NCI-H1436 (cell line): ENCODE measurements around the gene MATN4.

Source experiments
- DNase-seq: peaks from one replicate; lab custom pipeline; 2025; lab: John Stamatoyannopoulos, UW

The MATN4 gene

DNA sequence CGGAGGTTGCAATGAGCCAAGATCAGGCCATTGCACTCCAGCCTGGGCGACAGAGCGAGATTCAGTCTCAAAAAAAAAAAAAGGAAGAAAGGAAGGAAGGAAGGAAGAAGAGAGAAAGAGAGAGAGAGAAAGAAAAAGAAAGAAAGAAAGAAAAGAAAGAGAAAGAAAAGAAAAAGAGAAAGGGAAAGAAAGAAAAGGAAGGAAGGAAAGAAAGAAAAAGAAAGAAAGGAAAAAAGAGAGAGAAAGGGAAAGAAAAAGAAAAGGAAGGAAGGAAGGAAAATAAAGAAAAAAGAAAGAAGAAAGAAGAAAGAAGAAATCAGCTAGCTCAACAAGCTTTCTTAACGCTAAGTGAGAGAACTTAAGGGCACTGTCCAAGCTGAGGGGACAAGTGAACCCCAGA, 7.6 kb upstream of the MATN4 start:
- no peak for DNase-seq

DNA sequence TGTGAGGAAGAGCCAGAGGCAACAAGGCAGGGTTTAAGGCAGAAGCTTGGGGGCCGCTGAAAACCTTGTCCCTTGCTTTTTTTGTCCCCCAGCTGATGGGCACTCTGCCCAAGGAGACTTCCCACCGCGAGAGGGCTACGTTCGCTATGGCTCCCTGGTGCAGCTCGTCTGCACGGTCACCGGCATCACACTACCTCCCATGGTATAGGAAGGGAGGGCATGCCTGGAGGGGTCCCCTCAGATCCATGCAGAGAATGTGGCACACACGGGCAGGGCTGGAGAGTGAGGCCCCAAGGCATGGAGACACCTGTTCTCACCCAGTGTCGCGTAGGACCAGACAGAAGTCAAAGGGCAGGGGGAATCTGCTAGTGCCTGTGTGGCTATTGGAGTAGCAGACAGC, 5.8 kb upstream of the MATN4 start:
- no peak for DNase-seq

DNA sequence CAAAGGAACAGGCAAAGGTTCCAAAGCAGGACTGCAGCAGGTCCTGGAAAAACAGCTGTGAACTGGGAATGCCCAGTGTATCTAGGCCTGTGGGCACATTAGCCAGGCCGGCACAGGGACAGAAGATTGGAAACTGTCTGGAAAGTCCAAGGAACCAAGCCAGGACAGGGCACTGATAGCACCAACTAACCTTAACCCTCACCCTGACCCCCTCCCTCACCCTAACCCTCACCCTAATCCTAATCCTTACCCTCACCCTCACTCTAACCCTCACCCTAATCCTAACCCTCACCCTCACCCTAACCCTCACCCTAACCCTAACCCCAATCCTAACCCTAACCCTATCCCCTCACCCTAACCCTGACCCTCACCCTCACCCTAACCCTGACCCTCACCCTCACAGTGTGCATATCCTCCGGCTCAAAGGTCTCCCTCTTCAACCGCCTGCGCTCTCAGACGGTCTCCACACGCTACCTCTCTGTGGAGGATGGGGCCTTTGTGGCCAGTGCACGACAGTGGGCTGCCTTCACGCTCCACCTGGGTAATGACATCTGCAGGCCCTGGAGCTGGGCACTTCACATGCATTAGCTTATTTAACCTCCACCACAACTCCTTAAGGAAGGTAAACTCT, 5.1 kb upstream of the MATN4 start:
- DNase-seq = no peak

DNA sequence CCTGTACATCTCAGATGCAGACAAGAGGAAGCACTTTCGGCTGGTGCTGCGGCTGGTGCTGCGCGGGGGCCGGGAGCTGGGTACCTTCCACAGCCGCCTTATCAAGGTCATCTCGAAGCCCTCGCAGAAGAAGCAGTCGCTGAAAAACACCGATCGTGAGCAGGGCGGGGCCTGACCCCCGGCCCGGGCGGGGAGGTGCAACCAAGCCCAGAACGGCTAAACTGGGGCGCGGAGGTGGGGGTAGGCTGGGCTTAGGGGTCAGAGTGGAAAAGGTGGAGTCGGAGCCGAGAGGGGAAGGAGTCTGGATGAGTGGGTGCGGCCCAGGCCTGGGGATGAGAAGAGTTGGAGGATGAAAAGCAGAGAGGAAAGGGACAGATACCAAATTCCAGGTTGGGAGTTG, 4.1 kb upstream of the MATN4 start:
- no peak for DNase-seq

DNA sequence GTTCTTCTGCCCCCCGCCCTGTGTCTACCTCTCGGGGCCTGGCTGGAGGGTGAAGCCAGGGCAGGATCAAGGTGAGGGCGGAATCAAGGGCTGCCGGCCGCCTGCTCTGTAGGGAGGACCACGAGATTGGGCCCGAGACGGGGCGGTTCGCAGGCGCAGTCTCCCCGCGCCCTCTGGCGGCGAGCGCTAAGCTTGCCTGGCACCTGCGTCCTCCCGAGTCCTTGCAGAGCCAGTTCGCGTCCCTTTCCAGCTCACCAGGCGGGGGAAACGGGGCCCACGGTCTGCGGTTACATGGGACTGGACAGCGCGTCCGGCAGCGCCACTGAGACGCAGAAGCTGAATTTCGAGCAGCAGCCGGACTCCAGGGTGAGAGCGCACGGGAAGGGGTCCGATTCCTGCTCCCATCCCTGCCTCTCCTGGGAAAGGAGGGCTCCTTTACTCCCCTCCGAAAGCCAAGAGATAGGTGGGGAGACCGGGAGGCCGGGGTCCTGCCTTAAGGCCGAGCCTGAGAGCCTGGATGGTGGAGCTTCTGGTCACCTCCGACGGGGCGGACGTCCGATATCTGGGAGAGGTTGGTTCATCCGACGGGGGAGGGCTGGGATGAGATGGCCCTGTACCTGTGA, 3.6 kb upstream of the MATN4 start:
- peak; percentile 46 for DNase-seq

DNA sequence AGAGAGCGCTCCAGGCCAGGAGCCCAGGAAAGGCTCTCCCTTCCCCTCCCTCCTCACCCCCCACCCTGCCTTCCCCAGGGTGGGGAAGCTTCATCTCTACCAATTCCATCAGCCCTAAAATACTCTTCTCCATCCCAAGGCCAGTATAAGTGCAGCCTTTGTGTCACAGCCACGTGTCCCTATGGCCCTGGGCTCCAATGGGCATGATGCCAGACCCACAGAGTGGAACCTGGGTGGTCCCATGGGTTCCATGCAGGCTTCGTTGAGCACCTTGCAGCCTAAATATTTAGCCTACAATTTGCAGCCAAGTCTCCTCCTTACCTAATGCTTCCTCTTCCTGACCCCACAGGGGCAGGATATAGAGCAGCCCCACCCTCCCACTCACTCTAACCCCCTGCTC, 976 bp upstream of the MATN4 start:
- DNase-seq = no peak

DNA sequence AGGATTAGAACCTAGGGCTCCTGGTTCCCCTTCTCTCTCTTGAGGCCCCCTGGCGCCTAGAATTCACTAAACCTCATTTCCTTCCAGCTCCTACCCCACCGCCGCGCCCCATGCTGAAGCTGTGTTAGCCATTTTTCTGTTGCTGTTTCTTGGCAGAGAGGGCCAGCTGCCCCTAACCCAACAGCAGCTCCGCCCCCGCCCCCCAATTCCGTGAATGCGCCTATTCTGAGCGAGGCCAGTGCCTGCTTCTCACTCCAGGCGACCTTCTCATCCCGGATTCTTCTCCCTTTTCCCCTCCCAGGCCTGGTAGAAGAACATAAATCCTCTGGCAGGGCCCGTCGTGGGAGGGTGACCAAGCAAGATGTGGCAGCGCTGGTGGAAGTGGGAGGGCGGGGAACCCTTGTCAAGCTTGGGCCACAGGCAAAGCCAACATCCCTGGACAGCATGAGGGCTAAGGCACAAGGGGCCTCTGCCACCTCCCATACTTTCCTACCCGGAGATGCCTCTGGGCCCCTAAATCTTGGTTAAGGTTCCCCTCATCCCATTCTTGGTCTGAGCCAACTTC, 941 bp downstream of the MATN4 start:
- no peak for DNase-seq

DNA sequence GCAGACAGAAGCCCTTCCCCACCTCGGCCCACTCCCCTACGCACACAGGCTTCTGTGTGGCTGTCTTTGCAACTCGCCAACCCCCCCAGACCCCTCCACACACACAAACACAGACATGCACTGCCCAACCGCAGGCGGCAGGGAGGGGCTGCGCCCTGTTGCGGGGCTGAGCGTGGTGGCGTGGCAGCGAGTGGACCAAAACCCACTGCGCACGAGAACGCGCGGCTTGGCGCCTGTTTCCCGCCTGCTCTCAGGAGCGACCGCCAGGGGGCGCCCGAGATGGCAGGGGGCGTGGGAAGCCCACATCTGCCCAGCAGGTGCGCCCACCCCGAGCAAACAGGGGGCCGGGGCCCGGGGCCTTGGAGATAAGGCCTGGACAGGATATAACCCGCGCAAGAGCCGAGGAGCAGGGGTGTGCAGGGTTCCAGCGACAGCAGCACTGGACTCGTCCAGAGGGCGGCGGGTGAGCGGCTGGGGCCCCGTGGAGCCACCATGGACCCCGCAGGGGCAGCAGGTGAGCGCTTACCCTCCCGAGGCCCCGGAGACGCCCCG, 1.6 kb downstream of the MATN4 start, which contains the start of gene RBPJL:
Gene RBPJL (plus strand): TSS at position 410 of the 552 bp plus-strand sequence. CDS start 83 bp downstream, at position 493.
- no peak for DNase-seq

DNA sequence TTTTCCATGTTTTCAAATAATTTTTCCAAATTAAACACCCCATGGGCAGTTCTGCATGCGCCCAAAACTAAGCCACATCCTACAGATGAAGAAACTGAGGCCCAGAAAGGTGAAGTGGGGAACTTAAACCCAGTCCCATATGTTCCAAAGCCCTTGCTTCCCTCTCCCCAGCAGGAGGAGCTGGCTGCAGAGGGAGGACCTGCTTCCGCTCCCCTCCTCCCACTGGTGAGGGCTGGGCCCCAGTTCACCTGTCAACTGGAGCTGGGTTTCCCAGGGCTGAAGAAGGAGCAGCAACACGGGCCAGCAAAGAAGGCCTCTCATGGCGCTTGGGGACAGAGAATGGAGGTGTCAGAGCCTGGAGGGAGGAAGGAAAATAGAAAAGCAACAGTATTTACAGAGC, 2.8 kb downstream of the MATN4 start:
- DNase-seq = no peak

DNA sequence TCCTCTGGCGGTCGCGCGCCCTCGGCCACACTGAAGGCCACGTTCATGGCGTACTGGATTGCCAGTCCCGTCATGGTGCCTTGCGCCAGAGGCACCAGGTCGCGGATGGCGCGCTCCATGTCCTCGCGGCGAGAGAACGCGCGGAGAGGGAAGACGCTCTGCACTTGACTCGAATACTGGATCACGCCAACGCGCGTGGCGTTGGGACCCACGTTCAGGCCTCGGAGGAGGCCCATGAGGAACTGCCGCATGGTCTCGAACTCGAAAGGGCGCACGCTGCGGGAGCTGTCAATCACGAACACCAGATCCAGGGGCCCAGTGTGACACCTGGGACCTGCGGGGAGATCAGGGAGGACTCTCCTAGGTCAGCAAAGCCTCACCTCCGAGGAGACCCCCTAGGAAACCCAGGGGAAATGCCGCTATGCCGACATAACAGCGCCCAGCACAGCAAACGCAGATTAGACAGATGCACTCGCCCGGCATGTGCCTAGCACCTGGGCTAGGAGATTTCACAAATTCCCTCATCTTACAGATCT, 3.6 kb downstream of the MATN4 start:
- DNase-seq = no peak

DNA sequence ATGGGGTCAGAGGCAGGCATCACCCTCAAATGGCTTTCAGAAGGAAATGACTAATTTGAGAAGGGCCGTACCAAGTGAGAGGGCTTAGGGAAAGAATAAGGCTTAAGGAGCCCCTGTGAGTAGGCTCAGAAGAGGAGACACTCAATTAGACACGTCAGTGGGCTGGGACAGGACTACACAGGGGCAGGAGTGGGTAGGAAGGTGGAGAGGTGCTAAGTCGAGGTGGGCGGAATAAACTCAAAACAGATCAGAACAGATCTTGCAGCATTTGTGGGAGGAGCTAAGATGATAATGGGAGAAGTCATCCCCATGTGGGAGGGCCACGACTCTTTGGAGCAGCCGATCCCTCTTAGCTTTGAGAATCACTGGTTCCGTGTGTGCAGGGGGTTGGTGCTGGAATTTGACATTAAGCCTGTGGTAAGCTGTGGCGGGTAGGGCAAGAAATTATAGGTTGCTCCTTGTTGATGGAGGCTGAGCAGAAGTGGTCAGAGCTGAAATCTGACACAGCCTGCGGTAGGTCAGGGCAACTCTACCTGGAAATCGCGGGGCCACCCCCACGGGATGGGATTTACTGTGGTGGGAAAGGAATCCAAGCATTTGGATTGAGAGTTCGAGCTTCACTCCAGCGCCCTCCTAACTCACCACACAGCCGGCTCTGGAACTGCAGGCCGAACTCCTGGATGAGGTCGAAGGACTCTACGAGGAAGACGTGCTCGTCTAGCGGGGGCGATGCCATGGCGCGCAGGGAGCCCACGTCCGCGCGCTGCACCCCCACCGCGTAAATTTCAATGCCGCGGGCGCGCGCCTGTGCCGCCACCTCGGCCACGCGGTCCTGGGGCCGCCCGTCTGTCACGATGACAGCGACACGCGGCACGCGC, 4.3 kb downstream of the MATN4 start:
- no peak for DNase-seq

DNA sequence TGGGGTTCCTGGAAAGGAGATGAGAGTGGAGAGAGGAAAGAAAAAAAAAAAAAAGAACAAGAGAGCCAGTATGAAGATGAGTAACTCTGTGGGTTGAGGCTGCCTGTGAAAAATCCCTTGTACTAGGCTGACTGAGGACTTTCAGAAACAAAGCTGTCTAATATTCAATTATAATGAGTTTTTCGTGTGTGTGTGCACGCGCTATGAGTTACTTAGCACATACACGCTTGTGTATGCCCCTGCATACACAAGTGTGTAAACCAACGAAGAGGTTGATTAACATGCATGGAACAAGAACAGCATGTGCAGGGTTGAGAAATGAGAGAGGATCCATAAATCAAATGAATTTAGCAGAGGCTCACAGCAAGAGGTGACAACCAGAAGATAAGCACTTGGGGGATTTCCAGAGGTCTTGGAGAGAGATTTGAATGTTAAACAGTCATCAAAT, 6.3 kb downstream of the MATN4 start:
- DNase-seq = no peak

DNA sequence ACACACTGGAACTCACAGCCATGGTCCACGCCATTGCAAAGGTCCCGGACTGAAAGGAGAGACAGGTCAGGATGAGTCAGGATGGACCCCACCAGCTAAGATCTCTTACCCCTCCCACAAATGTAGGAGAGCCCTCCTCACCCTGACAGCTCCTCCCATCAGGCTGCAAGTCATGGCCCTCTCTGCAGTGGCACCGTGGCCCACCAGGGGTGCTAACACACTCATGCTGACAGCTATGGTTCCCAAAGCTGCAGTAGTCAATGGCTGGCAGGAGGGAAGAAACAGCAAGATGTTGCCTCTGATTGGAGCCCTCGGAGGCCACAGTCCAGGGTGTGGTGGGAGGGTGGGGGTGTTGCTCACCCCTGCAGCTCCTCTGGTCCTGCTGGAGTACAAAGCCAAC, 7.1 kb downstream of the MATN4 start:
- no peak for DNase-seq

DNA sequence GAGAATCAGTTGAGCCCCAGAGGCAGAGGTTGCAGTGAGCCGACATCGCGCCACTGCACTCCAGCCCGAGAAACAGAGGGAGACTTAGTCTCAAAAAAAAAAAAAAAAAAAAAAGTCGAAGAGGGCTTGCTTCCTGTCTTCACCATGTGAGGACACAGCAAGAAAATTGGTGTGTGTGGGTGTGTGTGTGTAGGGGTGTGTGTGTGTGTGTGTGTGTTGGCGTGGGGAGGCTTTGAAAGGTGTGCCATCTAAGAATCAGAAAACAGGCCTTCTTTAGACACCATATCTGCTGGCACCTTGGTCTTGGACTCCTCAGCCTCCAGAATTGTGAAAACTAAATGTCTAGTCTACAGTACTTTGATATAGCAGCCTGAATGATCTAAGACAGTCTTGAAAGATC, 8.3 kb downstream of the MATN4 start:
- no peak for DNase-seq

DNA sequence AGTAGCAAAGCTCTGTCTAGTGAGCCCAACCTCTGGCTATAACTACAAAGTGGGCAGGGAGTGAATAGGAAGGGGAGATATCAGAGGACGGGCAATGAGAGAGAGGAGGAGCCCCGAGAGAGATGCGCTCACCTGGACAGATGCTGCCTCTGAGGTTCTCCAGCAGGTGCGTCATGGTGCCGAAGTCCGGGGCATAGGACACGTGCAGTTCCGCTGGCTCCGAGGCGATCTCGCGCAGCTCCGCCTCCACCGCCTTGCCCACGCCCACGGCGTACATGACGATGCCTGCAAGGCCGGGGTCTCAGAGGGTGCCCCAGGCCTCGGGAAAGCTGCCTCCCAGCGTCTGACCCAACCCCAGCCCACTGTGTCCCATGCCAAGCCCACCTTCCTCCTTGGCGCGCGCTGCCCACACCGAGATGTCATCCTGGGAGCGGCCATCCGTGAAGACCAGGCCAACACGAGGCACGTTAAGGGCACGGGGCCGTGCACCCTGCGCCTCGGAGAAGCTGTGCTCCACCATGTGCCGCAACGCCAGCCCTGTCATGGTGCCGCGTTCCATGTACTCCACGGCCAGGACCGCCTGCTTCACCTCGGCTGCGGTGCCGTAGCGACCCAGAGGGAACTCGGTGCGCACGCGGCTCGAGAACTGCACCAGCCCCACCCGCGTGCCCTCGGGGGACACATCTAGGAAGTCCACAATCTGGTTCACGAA, 10.2 kb downstream of the MATN4 start:
- DNase-seq = no peak

DNA sequence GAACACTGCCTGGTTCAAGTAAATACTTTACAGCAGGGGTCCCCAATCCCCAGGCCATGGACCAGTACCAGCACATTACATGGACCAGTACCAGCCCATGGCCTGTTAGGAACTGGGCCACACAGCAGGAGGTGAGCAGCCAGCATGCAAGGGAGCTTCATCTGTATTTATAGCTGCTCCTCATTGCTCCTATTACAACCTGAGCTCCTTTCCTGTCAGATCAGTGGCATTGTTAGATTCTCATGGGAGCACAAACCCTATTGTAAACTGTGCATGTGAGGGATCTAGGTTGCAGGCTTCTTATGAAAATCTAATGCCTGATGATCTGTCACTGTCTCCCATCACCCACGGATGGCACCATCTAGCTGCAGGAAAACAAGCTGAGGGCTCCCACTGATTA, 13.4 kb downstream of the MATN4 start:
- DNase-seq = no peak

DNA sequence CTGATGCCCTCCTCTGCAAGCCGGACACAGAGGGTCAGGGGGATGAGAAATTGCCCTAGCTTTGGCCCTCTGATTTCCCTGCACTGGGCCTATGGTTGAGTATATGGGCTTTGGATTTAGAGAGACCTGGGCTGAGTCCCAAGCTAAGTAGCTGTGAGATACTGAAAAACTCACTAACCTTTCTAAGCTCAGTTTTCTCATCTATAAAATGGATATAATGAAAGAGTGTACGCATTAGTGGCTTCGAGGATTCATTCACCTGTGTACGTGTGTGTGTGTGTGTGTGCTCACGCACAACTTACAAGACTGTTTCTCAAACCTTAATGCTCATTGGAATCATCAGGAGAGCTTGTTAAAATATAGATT, 14.1 kb downstream of the MATN4 start:
- no peak for DNase-seq

DNA sequence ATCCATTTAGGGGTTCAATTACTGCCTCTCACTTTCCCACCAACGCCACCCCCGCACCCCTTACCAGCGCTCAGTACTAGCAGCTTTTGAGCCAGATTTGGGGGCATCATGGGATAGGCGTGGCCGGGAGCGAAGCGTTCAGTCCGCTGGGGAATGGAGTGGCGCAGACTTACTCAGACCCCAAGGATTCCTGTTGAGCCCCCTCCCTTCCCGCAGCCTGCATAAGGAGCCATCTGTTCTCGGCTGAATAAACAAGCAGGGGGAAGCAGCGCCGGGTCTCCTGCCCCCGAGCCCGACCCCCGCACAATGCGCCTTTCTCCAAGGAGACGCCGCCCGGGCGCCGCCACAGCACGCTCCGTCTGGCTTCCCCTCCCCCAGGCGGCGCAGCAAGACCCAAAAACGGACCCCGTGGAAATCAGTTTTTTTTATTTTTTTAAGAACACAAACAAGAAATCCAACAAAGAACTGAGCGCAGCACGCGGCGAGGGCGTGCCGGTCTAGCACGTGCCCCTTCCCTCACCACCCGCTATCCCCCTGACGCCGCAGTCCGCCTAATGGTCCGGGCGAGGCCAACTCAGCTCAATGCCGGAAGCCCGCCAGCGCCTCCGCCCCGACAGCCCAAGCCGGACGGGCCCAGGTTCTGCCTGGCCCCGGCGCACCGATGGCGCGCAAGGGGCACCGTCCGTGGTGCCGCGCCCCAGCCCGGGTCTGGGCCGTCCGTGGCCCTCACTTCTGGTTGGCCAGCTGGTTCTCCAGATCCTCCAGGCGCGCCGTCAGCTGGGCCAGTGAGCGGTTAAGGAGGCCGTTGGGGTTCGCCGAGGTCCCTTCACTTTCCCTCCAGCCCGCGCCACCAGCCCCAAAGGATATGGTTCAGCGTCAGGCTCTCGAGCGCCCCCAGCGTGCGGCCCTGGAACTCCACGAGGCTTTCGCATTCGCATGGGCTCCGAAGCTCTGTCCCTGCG, 14.8 kb downstream of the MATN4 start:
- peak; percentile 52 for DNase-seq

DNA sequence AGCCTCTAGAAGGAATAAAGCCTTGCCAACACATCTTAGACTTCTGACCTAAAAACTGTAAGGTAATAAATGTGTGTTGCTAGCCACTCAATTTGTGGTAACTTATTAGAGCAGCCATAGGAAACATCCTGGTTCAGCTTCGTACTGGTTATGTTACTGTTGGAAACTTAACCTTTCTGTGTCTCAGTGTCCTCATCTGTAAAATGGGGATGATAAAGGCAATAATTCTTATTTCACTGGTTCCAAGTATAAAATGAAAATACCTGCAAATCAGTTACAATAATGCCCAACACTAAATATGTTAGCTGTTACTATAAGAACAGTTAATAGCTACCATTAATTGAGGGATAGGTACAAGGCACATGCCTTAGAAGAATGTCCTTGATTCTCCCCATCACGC, 15.8 kb downstream of the MATN4 start:
- no peak for DNase-seq

DNA sequence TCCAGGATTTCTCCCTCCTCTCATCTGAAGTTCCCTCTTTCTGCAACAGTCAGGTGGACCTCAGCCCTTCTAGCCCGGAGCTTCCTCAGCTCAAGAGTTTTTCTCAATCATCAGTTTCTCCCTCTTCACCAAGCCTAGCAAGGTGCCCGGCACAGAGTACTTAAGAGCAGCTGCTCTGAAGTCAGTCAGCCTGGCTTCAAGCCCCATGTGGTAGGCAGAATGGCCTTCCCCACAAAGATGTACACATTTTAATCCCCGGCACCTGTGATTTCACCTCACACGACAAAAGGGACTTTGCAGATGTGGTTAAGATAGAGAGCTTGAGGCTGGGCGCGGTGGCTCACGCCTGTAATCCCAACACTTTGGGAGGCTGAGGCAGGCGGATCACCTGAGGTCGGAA, 16.6 kb downstream of the MATN4 start:
- DNase-seq = no peak
